ENCODE data around the gene IGF2. TPM values are rescaled to one million over a fixed set of nuclear protein-coding genes. Genes with fewer than 3 reads are reported as not detected.

Gene IGF2
- total RNA-seq, 2 donors from 2014 or later = 0.17 TPM; not detected in 1

DNA sequence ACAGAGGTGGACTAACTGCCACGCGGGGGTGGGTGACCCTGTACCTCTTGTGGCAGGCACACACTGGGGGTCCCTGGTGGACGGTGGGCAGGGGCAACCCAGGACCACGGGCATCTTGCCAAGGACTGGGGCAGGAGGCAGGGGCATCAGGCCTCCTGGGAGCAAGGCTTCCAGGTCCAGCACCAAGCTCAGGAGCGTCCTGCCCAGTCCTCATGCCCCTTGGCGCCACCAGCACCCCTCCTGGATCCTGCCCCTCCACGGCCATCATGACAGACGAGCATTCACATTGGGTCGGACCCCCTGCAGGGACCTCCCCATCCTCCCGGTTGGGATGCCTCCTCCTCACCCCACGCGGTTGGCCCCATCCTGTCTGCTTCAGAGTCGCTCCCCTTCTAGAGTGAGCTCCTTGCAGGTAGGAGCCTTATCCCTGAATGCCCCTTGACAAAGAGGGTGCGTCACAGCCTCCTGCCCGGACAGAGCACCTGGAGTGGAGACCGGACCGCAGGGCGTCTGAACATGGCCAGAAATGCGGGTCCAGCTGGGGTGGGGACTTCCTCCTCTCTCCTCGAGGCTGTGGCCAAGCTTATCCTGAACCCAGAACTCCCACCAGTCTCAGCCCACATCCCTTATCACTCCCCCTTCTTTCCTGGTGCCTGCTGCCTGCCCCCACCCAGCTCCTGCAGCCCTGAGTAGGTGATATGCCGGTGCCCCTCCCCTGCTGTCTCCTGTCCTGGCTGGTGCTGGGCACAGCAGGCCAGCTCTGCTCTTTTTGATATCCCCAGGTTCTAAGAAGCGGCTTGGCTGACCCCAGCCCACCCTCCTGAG is 40.3 kb downstream of the IGF2 start:
- no peak overlapping the region for H3K27ac Mint-ChIP-seq
- no peak overlapping the region for H3K4me3 Mint-ChIP-seq
- no peak for ATAC-seq
- no peaks in the 10 kb centered on the region for H3K36me3 Mint-ChIP-seq
- no peaks in the 10 kb centered on the region for H3K9me3 Mint-ChIP-seq
- DNase-seq (ENCODE audit: low spot score) = peak; percentile 31
- H3K4me1 Mint-ChIP-seq (ENCODE audit: low read depth in 2 of 2) = no peaks in the 10 kb centered on the region
- peaks cover 4 to 10% of the 10 kb centered on the region in 2 donors for H3K27me3 Mint-ChIP-seq

DNA sequence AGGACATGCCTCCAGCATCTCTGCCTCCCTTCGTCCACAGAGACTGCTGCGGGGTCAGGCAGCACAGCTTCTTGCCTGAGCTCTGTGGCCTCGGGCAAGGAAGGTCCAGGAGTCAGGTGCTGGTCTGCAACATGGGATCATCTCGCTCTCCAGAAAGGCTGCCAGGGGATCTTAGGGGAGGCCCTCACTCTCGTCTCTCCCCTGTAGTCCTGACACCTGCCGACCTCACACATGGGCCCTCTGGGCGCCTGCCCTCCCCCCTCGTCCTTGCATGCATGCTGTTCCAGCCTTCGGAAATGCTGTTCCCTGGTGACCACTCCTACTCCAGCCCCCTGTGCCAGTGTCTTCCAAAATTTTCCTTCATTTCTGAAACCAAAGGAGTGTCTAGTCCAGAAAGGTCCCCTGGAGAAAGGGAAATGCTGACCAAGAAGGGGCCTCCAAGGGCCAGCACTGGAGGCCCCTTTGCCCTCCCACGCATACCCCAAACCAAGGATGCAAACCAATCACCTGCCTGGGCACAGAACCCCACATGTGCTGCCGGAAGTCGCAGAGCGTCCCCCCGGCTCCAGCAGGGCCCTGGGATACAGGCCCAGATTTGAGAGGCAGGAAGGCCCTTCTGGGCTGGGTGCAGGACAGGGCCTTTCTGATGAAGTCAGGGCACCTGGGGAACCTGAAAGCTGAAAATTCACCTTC is 41.0 kb downstream of the IGF2 start:
- H3K36me3 Mint-ChIP-seq = no peaks in the 10 kb centered on the region
- DNase-seq (ENCODE audit: low spot score) (peak; percentile 45), ATAC-seq (no peak)
- no peaks in the 10 kb centered on the region for H3K9me3 Mint-ChIP-seq
- peaks cover 8 to 10% of the 10 kb centered on the region in 2 donors for H3K27me3 Mint-ChIP-seq
- no peak overlapping the region for H3K27ac Mint-ChIP-seq
- H3K4me1 Mint-ChIP-seq (ENCODE audit: low read depth in 2 of 2) = no peaks in the 10 kb centered on the region
- no peak overlapping the region for H3K4me3 Mint-ChIP-seq

DNA sequence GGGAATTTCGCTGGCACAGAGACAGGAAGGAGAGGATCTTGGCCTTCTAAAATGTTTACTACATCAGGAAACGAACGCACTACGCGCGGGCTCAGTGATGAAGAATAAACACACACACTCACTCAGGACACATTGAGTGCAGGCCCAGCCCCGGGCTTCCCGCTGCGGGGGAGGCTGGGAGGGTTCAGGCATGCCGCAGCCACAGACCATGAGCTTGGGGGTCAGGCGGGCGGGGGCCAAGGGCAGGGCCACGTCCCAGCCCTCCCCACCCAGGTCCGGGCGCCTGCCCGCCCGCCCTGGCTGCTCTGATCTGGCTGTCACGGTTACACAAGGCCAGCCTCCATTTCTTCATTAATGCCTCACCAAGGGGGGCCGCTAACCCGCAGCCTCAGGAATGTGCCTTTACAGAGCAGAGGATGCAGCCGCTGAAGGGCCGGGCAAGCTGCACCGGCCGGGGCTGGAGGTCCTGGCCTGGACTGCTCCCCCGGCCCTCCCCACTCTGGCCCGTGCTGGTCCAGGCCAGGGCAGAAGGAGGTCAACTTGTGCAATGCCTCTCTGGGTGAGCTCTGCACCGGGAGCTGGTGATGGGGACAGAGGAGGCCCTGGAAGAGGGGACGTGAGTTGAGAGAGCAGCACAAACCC is 41.7 kb downstream of the IGF2 start:
- Mint-ChIP-seq H3K4me1 (ENCODE audit: low read depth in 2 of 2) (no peaks in the 10 kb centered on the region), H3K9me3 (no peaks in the 10 kb centered on the region), H3K27me3 (peaks cover 10 to 11% of the 10 kb centered on the region in 2 donors), H3K36me3 (no peaks in the 10 kb centered on the region), H3K4me3 (no peak overlapping the region), H3K27ac (no peak overlapping the region)
- ATAC-seq (no peak), DNase-seq (ENCODE audit: low spot score) (no peak)

DNA sequence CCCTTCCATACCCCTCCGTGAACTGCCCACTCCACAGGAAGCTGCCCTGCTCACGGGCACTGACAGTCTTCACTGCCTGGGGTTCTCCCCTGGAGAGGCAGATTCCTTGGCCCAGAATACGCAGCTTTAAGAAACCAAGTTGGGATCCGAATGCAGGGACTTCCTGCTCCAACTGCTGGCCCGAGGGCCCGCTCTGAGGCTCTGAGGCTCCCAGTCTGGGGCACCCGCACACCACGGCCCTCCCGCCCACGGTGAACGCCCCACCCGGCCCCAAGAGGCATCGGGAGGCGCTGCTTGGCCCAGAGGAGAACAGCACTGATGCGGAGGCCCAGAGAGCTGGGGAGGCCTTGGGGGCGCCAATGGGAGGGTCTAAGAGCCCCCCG is 42.3 kb downstream of the IGF2 start:
- no peak for ATAC-seq
- Mint-ChIP-seq H3K27ac (no peak overlapping the region), H3K4me1 (ENCODE audit: low read depth in 2 of 2) (no peaks in the 10 kb centered on the region), H3K9me3 (no peaks in the 10 kb centered on the region), H3K36me3 (no peaks in the 10 kb centered on the region), H3K4me3 (no peak overlapping the region), H3K27me3 (peaks cover 4 to 7% of the 10 kb centered on the region in 2 donors)
- peak; percentile 46 for DNase-seq (ENCODE audit: low spot score)

DNA sequence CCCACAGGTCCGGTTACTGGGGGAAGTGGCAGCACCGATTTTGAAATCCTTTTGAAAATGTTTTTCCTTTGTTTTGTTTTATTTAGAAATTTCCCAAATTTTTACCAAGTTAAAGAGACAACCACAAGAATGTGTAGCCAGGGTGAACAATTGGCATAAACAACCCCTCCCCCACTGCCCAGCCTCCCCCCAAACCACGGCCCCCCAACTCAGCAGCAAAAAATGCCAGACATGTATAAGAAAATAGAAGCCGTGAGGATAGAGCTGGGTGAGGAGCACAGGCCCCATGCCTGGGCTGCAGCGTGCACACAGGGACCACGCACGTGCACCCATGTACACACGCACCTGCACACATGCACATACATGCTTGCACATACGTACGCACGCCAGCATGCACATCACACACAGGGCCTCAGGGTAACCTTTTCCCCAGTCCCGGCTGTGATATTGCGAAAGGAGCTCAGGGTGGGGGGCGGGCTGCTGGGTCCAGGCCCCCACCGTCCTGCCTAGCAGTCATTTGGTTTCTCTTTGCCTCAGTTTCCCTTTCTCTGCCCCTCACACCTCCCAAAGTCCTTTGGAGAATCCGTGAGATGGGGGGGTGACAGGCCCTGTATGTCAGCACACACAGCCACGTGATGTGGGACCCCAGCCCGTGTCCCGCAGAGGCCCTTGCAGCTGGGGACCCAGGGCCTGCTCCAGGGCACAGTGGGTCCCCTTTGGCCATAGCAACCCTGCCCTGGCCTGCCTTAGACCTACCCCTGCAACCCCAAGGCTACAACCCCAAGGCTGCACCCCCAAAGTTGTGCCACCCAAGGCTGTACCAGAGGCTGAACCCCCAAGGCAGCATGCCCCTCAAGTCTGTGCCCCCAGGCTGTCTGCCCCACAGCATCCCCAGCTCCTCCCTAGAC is 42.9 kb downstream of the IGF2 start:
- Mint-ChIP-seq H3K9me3 (no peaks in the 10 kb centered on the region), H3K36me3 (no peaks in the 10 kb centered on the region), H3K27ac (no peak overlapping the region), H3K4me3 (no peak overlapping the region), H3K27me3 (peaks cover 0 to 7% of the 10 kb centered on the region in 2 donors), H3K4me1 (ENCODE audit: low read depth in 2 of 2) (no peaks in the 10 kb centered on the region)
- DNase-seq (ENCODE audit: low spot score) = peak; percentile 38
- ATAC-seq = no peak

DNA sequence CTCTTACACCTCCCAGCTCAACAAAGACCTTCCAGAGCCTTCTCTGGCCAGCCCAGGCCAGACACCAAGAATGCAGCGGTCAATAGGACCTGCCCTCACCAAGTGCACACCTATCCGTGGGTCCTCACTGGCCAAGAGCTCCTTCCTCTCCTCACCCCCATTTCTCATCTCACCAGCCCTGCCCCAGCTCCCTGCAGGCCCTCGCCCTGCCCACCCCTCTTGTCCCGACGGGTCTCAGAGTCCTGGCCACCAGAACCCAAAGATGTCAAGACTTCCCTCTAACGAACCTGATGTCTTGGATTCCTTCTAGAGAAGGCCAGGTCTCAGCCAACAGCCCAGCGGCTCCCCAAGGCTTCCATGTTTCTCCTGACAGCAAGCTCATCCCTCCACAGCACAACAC is 43.6 kb downstream of the IGF2 start:
- DNase-seq (ENCODE audit: low spot score) = peak; percentile 44
- H3K36me3 Mint-ChIP-seq = no peaks in the 10 kb centered on the region
- ATAC-seq = no peak
- no peak overlapping the region for H3K4me3 Mint-ChIP-seq
- no peaks in the 10 kb centered on the region for H3K9me3 Mint-ChIP-seq
- H3K27me3 Mint-ChIP-seq = peaks cover 0 to 7% of the 10 kb centered on the region in 2 donors
- H3K27ac Mint-ChIP-seq = no peak overlapping the region
- H3K4me1 Mint-ChIP-seq (ENCODE audit: low read depth in 2 of 2) = no peaks in the 10 kb centered on the region

DNA sequence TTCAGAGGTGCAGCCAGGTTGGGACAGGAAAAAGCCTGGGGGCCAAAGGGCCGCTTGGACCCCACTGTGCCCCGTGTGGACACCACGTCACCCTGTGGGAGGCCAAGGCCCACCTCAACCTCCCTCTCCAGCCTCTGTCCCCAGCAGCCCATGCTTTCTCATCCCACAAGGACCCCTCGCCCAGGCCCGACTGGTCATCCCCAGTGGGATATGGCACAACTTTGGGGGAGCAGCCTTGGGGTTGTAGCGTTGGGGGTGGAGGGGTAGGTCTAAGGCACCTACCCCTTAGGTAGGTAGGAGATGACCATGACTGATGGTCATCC is 44.0 kb downstream of the IGF2 start:
- ATAC-seq (no peak), DNase-seq (ENCODE audit: low spot score) (peak; percentile 49)
- no peak overlapping the region for H3K4me3 Mint-ChIP-seq
- no peaks in the 10 kb centered on the region for H3K4me1 Mint-ChIP-seq (ENCODE audit: low read depth in 2 of 2)
- peaks cover 0 to 7% of the 10 kb centered on the region in 2 donors for H3K27me3 Mint-ChIP-seq
- H3K9me3 Mint-ChIP-seq = no peaks in the 10 kb centered on the region
- no peak overlapping the region for H3K27ac Mint-ChIP-seq
- no peaks in the 10 kb centered on the region for H3K36me3 Mint-ChIP-seq

DNA sequence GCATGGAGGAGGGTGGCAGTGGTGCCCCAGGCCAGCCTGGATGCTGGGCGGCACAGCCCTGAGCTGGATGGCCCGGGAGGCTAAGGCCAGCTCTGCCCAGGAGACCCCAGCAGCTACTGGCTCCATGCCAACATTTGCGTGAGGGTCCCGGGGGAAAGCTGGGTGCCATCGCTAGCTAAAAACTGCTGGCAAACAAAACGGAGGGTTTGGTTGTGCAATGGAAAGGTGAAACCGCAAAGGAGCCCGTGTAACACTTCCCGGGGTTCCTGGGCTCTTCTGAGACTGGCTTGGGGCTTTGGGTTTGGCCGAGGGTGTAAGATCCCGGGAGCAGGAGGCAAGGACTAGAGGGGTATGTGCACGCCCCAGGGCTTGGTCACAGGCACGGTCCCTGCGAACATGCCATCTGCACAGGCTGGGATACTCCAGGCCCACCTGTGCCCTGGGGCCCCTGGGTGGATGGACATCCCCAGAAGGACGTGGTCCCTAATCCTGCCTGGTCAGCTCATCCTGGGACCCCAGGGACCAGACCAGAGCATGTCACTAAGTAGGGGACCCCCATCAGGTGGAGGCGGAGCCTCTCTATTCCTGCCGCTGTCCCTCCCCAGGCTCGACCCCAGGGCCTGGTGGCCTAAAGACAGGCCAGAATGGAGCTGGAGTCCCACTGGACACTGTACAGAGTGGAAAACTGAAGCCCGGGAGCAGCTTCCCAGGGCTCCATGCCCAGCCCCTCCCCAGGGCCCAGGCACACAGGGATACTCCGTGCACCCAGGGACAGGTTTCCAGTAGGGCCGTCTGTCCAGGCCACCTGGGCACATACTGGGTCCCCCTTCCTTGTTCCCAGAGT is 44.6 kb downstream of the IGF2 start:
- no peaks in the 10 kb centered on the region for H3K4me1 Mint-ChIP-seq (ENCODE audit: low read depth in 2 of 2)
- no peak for ATAC-seq
- H3K27ac Mint-ChIP-seq = no peak overlapping the region
- no peaks in the 10 kb centered on the region for H3K36me3 Mint-ChIP-seq
- no peaks in the 10 kb centered on the region for H3K9me3 Mint-ChIP-seq
- peak; percentile 54 for DNase-seq (ENCODE audit: low spot score)
- peaks cover 0 to 7% of the 10 kb centered on the region in 2 donors for H3K27me3 Mint-ChIP-seq
- H3K4me3 Mint-ChIP-seq = no peak overlapping the region

DNA sequence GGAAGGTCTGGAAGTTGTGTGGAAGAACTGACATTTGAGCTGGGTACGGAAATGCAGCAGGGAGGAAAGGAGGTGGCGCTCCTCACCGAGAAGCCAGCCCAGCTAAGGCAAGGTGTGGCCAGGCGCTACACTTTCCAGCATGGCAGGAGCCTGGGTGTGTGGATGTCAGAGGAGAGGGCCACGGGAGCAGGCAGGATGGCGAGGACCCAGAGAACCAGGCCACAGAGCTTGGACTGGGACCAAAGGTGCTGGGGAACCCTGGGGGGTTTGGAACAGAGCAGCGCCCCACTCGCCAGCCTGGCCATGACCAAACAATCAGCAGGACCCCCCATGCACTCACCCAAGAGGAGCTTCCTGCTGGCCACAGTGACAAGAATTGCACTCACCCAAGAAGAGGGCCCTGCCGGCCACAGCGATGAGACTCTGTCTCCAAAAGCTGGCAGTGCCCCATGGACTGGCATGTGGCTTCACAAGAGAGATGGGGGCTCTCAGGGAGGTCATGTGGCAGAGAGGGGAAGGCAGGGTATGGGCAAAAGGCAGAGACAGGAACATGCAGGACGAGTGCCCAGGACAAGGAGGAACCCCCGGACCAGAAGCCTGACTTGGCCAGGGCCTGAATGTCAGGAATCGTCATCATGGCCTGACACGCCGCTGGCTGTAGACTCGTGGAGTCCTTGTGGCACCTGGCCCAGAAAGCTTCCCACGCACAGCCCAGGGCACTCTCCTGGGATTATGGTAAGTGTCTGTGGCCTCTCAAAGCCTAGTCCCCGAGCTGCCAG is 45.4 kb downstream of the IGF2 start:
- H3K4me1 Mint-ChIP-seq (ENCODE audit: low read depth in 2 of 2) = no peaks in the 10 kb centered on the region
- H3K4me3 Mint-ChIP-seq = no peak overlapping the region
- peaks cover 0 to 7% of the 10 kb centered on the region in 2 donors for H3K27me3 Mint-ChIP-seq
- H3K36me3 Mint-ChIP-seq = no peaks in the 10 kb centered on the region
- no peak overlapping the region for H3K27ac Mint-ChIP-seq
- no peaks in the 10 kb centered on the region for H3K9me3 Mint-ChIP-seq
- ATAC-seq (no peak), DNase-seq (ENCODE audit: low spot score) (peak; percentile 35)

DNA sequence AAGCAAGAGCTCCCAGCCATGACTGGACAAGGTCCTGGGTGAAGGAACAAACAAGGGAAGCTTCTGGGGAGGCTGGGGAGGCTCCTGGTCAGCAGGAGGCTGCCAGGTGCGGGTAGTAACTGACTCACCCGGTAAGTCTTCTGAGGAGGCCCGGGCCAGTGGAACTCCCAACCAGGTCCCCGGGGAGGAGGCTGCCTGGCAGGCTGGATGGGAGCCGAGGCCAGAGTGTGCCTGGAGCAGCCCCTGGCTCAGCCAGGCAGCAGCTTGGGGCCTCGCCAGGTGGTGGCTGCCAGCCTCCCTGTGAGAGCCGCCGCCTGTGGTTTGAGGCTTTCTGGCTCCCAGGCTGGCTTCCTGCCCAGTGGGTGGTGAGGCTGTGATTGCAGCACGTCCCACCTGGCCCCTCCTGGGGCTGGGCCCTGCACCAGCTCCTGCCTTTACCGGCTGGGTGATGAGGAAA is 46.2 kb downstream of the IGF2 start:
- H3K27me3 Mint-ChIP-seq = peaks cover 0 to 7% of the 10 kb centered on the region in 2 donors
- no peak for ATAC-seq
- H3K27ac Mint-ChIP-seq = no peak overlapping the region

DNA sequence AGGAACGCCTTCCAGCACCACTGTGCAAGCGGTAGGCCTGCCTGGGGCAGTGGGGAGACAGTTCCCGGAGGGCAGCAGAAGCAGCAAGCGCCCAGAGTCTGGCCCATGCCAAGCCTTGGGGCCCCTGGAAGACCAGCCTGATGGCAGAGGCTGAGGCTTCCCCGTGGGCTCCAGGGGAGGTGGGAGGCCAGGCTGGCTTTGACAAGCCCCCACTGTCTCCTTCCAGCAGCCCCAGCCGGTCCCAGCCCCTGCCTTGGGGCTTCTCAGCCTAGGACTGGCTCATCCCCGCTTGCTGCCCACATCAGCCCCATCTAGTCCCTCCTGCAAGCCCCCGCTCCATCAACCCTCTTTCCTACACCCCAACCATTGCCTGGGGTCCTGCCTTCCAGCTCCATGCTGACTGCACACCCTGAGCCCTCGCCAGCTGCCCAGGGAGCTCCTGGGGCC is 46.7 kb downstream of the IGF2 start:
- Mint-ChIP-seq H3K27ac (no peak overlapping the region), H3K27me3 (peaks cover 0 to 7% of the 10 kb centered on the region in 2 donors), H3K4me3 (no peak overlapping the region), H3K4me1 (ENCODE audit: low read depth in 2 of 2) (no peaks in the 10 kb centered on the region), H3K9me3 (no peaks in the 10 kb centered on the region), H3K36me3 (no peaks in the 10 kb centered on the region)
- peak; percentile 23 for DNase-seq (ENCODE audit: low spot score)
- no peak for ATAC-seq

More for the DNA sequence above, 46.2 kb downstream of the IGF2 start:
- Mint-ChIP-seq H3K9me3 (no peaks in the 10 kb centered on the region), H3K4me1 (ENCODE audit: low read depth in 2 of 2) (no peaks in the 10 kb centered on the region), H3K36me3 (no peaks in the 10 kb centered on the region), H3K4me3 (no peak overlapping the region)
- DNase-seq (ENCODE audit: low spot score) = peak; percentile 55

DNA sequence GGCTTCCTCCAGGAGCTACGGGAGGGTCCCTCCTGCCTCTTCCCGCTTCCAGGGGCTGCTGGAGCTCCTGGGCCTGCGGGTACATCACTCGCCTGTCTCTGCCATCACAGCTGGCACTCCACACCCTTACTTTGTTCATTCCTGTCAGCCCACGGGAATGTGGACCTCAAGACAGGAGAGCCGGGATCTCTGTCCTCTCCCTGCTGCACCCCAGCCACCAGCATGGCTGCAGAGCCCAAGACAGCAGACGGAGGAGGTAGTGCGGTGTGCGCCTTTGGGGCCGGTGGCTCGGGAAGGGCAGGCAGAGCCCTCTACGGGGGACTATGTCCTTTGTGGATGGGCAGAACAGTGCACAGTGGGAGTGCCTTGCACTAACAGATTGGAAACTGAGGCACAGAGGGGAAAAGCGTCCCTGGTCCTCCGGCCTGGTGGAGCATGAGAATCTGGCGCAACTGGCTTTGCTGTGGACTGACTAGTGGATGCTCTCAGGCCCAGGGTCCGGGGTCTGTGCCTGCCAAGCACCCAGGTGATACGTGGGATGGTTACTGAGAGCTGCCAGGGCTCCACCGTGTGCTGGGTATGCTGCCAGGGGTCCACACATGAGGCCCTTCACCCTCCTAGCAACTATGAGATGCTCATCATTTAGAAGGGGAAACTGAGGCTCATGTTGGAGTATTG is 47.3 kb downstream of the IGF2 start:
- ATAC-seq = no peak
- H3K27me3 Mint-ChIP-seq = peaks cover 0 to 7% of the 10 kb centered on the region in 2 donors
- no peak for DNase-seq (ENCODE audit: low spot score)
- no peaks in the 10 kb centered on the region for H3K36me3 Mint-ChIP-seq
- no peaks in the 10 kb centered on the region for H3K9me3 Mint-ChIP-seq
- H3K4me1 Mint-ChIP-seq (ENCODE audit: low read depth in 2 of 2) = no peaks in the 10 kb centered on the region
- no peak overlapping the region for H3K27ac Mint-ChIP-seq
- H3K4me3 Mint-ChIP-seq = no peak overlapping the region
